GM10266 (cell line): ENCODE results near the gene BAIAP2L1.

Experiments
- DNase-seq: peaks from one replicate; pipeline ENCODE4 v3.0.0; 2012; ENCODE audit errors: extremely low spot score
- CTCF ChIP-seq: IDR thresholded peaks from 2 replicates; pipeline ENCODE4 v1.5.1; 2012; ENCODE audit warnings: mild to moderate bottlenecking, low read depth; ENCODE audit not compliant: control insufficient read depth, insufficient read depth; ENCODE audit errors: missing control alignments

The BAIAP2L1 gene

GRCh38 chr7:98287486-98287959 is 113.4 kb downstream of the BAIAP2L1 start:
- DNase-seq, result peak; percentile 18

DNA sequence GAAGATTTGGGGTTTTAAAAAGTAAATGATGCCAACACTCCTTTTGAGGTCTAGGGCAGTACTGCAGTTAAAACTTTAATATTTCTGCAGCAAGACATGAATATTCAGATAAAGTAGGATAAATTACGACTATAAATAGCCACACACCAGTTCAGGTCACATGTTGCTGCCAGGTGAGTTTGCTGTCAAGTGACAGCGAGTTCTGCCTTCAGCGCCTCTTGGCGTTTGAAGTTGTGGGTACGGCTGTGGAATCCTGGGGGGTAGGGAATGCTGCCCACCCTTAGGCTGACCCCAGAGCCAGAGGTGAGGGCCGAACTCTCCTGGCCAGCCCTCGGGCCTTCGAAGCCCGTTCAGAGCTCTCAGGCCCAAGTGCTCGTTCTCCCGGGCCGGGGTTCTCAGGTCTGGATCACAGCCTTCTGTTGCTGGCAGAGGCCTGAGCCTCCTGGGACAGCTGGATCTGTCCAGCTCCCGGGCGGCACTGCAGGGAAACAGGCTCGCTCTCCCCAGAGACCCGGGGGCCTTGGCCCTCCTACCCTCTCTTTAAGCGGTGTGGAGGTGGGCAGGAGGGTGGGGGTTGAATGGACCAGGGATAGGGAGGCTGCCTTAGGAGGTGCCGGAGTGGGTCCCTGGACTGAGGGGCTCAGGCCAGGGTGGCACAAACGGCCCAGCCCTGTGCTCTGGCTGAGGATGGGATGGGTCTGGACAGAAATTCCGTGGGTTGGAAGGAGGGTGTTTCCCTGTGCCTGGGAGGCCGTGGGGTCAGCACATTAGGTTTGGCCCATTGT is 114.0 kb downstream of the BAIAP2L1 start:
- TF ChIP-seq CTCF, result no peak
- DNase-seq, result no peak

More at GRCh38 chr7:98287486-98287959, 113.4 kb downstream of the BAIAP2L1 start:
- TF ChIP-seq CTCF, result no peak

DNA sequence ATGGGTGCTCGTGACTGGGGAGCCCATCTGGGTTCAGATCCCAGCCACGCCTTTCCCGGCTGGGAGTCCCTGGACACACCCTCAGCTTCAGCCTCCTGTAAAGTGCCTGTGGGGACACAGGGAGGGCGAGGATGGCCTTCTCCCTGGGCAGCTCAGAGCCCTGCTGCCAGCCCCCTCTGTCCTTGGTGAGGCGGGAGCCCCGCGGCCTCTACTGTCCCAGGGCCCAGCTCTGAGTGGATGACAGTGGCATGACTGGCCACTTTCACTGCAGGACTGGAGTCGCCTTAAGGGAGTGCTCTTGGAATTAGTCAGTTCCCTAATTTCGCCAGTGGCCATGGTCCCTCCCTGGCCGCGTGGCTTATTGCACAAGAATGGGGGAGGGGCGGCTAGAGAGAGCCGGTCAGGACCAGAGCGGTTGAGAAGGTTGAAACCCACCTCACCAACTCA is 114.8 kb downstream of the BAIAP2L1 start:
- no peak for DNase-seq
- TF ChIP-seq CTCF, result no peak

DNA sequence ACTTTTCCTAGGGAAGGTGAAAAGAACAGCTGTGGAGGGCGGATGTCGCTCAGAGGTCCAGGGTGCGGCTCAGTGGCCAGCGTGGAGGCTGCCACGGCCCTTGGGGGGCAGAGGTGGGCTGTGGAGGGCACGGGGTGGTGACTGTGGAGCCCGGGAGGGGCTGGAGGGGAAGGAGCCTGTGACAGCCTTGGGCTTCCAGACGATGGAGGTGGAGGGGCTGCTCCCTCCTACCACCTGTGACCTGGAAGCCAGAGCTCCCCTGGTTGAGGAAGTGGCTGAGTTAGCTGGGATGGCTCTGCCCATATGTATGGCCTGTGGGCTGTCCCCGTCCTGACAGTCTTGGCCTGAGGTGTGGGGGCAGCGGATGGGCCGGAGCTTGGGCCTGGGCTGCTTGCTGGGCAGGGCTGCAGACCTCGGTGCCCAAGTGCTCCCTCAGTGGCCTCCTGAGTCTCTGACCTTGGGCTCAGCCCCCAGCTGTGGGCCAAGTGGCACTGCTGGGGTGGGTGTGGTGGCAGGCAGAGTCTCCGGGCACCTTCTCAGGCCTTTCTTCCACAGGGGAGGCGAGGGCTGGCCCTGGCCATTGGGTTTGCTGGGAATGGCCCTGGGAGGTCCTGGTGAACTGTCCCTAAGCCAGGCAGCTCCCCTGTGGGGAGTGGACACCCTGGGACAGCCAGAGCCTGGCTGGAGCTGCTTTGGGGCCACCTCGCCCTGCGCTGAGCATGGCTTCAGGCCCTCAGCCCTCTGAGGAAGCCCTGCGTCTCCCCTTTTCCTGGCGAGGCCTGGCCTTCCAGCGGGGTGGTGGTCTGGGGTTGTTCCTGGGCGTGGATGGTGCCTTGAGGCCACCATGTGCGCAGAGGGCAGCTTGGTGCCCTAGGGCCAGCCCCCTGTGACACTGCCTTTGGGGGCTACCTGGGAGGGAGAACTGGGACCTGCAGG is 115.5 kb downstream of the BAIAP2L1 start:
- DNase-seq, result no peak
- TF ChIP-seq CTCF, result no peak

GRCh38 chr7:98284335-98285036 is 116.4 kb downstream of the BAIAP2L1 start:
- DNase-seq, result no peak

GRCh38 chr7:98283887-98284222 is 117.0 kb downstream of the BAIAP2L1 start:
- TF ChIP-seq CTCF, result no peak
- DNase-seq, result no peak

More at GRCh38 chr7:98284335-98285036, 116.4 kb downstream of the BAIAP2L1 start:
- no peak for TF ChIP-seq CTCF
